ENCODE data around the gene CHD2. TPM values are rescaled to one million over a fixed set of nuclear protein-coding genes. Genes with fewer than 3 reads are reported as not detected.
A peak's percentile ranks its signal among the peaks of the same experiment; 100 is the strongest.

Gene CHD2
- total RNA-seq, 2 donors from 2014 or later, result 31.1 to 37.9 TPM

- no peaks in the 10 kb centered on the region for H3K27me3 ChIP-seq
- no peak for DNase-seq (ENCODE audit: low spot score)
- H3K36me3 ChIP-seq, result no peaks in the 10 kb centered on the region
- H3K9me3 ChIP-seq, result no peaks in the 10 kb centered on the region
- peak overlapping the region; percentile 77 to 81 for H3K27ac ChIP-seq
- no peak for TF ChIP-seq CTCF (IDR thresholded peaks at IDR 0.05)
- H3K4me1 ChIP-seq, result peaks cover 0 to 47% of the 10 kb centered on the region in 2 donors
- peak overlapping the region; percentile 60 to 67 for H3K4me3 ChIP-seq
These were observed 170.6 kb downstream of the CHD2 start for GRCh38 chr15:93070551-93071296.

- peaks cover 0 to 45% of the 10 kb centered on the region in 2 donors for H3K4me1 ChIP-seq
- H3K36me3 ChIP-seq, result no peaks in the 10 kb centered on the region
- no peak for DNase-seq (ENCODE audit: low spot score)
- H3K27ac ChIP-seq, result peak overlapping the region; percentile 77 to 81
- H3K9me3 ChIP-seq, result no peaks in the 10 kb centered on the region
- peak overlapping the region; percentile 60 to 67 for H3K4me3 ChIP-seq
- TF ChIP-seq CTCF (IDR thresholded peaks at IDR 0.05), result no peak
- no peaks in the 10 kb centered on the region for H3K27me3 ChIP-seq
These were observed 171.4 kb downstream of the CHD2 start for GRCh38 chr15:93071469-93071936.

- peak overlapping the region; percentile 60 to 67 for H3K4me3 ChIP-seq
- H3K36me3 ChIP-seq, result no peaks in the 10 kb centered on the region
- peaks cover 0 to 40% of the 10 kb centered on the region in 2 donors for H3K4me1 ChIP-seq
- no peak for DNase-seq (ENCODE audit: low spot score)
- peak overlapping the region; percentile 77 to 81 for H3K27ac ChIP-seq
- no peaks in the 10 kb centered on the region for H3K27me3 ChIP-seq
- no peaks in the 10 kb centered on the region for H3K9me3 ChIP-seq
- no peak for TF ChIP-seq CTCF (IDR thresholded peaks at IDR 0.05)
These were observed 171.9 kb downstream of the CHD2 start for GRCh38 chr15:93072011-93072410.

- Histone ChIP-seq H3K4me1 (peaks cover 0 to 33% of the 10 kb centered on the region in 2 donors), H3K4me3 (peak overlapping the region; percentile 60 to 67), H3K36me3 (no peaks in the 10 kb centered on the region), H3K9me3 (no peaks in the 10 kb centered on the region), H3K27ac (peak overlapping the region; percentile 77 to 81), H3K27me3 (no peaks in the 10 kb centered on the region)
- peak; percentile 72 for DNase-seq (ENCODE audit: low spot score)
- peak in 1 of 2 donors; percentile 34 for TF ChIP-seq CTCF (IDR thresholded peaks at IDR 0.05)
These were observed 172.6 kb downstream of the CHD2 start for GRCh38 chr15:93072411-93073394.

GRCh38 chr15:93073465-93073952 lies 173.4 kb downstream of the CHD2 start:
- H3K4me3 ChIP-seq, result peak overlapping the region; percentile 60 to 67
- no peaks in the 10 kb centered on the region for H3K27me3 ChIP-seq
- H3K4me1 ChIP-seq, result peaks cover 0 to 28% of the 10 kb centered on the region in 2 donors
- H3K36me3 ChIP-seq, result no peaks in the 10 kb centered on the region
- no peaks in the 10 kb centered on the region for H3K9me3 ChIP-seq
- DNase-seq (ENCODE audit: low spot score), result no peak
- TF ChIP-seq CTCF (IDR thresholded peaks at IDR 0.05), result no peak
- peak overlapping the region; percentile 57 to 72 for H3K27ac ChIP-seq

Measured in right atrium auricular region (tissue), 2 donors.